ENCODE data around the gene BEAN1. TPM values are rescaled to one million over a fixed set of nuclear protein-coding genes. Genes with fewer than 3 reads are reported as not detected.
A peak's percentile ranks its signal among the peaks of the same experiment; 100 is the strongest.

BEAN1 gene
- total RNA-seq, 2 donors from 2014 or later: not detected

DNA sequence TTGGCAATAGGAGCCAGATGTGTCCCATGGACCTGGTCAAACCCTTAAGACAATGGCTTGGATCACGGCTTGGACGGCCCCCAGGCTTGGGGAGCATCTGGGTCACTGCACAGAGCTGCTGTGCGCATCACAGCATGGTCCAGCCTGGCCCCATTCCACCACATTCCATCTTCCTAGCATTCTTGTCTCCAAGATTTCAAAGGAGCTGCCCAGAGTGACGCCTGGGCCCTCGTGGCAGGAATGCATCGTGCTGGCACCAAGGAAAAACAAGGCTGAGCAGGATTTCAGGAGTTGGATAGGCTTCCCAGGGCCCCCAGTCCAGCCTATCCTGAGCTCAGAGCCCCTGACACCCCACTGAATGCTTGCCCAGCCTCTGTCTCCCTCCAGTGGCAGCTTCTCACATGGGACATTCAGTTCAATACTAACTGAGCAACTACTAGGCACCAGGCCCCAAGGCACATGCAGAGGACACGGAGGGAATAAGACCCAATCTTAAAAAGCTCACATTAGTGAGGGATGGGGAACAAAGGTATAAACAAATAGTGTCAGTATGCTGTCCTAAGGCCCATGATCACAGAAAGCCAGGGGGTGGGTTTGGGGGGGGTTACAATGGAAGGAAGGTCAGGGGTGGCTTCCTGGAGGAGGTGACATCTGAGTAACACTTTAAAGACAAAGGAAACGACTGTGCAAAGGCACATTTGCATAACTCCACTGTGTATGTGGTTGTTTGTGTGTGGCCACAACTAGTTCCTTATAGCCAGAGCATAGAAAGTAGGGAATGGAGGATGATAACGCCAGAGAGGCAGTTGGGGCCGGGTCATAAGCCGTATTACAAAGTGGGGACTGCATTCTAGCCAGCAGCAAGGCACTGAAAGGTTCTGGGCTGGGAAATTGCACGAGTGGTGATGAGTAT is 88.8 kb downstream of the BEAN1 start:
- Mint-ChIP-seq H3K4me1 (ENCODE audit: low read depth in 2 of 2) (peaks cover 42 to 47% of the 10 kb centered on the region in 2 donors), H3K9me3 (no peaks in the 10 kb centered on the region), H3K27ac (peak overlapping the region; percentile 98 to 100), H3K27me3 (no peaks in the 10 kb centered on the region), H3K4me3 (peak overlapping the region; percentile 92), H3K36me3 (no peaks in the 10 kb centered on the region)
- DNase-seq (ENCODE audit: low spot score): peak; percentile 74
- ATAC-seq: peak; percentile 49 to 57

DNA sequence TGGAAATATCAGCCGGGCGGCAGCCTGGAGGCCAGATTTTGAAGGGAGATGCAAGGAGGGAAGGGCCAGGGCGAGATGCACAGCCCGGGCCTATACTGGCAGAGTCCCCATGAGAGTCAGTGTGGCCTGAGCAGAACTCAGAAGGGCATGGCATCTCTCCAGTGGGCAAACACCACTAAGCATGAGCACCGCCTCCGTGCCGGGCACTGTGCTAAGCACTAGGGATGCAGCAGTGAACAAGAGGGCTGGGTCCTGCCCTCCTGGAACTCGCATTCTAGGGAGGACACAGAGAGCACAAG is 89.4 kb downstream of the BEAN1 start:
- no peaks in the 10 kb centered on the region for H3K36me3 Mint-ChIP-seq
- H3K4me3 Mint-ChIP-seq: peak overlapping the region; percentile 92
- peak in 1 of 2 donors; percentile 39 for ATAC-seq
- DNase-seq (ENCODE audit: low spot score): no peak
- peak overlapping the region; percentile 98 to 100 for H3K27ac Mint-ChIP-seq
- H3K9me3 Mint-ChIP-seq: no peaks in the 10 kb centered on the region
- no peaks in the 10 kb centered on the region for H3K27me3 Mint-ChIP-seq
- H3K4me1 Mint-ChIP-seq (ENCODE audit: low read depth in 2 of 2): peaks cover 48 to 53% of the 10 kb centered on the region in 2 donors

DNA sequence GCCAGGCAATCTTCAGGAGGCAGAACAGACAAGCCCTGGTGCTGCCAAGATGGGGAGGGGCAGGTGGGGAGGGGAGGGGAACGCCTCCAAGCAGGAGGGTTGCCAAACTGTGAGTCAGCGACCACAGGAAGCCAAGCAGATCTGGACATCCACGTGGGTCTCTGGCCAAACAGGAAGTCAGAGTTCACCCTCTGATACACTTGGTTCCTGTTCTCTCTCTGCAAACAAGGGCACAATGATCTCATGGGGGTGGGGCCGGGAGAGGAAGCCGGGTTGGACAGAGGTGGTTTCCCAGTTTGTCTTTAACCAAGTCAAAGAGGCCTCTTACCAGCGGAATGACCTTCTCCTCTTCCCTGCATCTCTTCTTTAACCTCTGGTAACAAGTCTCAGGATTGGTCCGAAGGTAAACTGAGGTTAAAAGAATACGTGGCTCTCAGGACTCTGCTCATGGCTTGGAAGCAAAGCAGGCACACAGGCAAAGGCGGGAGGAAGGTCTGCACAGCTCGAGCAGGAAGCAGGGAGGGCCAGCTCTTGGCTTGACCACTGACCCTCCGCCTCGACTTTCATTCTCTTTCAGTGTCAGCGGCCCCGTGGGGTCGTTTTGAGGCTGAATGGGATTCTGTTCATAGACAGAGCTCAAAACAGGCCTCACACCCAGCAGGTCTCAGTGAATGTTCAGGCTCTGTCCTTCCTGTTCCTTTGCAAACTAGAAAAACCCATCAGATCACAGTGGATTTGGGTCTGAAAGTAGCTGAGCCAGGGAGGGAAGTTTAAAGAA is 89.9 kb downstream of the BEAN1 start:
- DNase-seq (ENCODE audit: low spot score) (peak; percentile 97), ATAC-seq (peak; percentile 93 to 97)
- Mint-ChIP-seq H3K27ac (peak overlapping the region; percentile 98 to 100), H3K4me1 (ENCODE audit: low read depth in 2 of 2) (peaks cover 53 to 56% of the 10 kb centered on the region in 2 donors), H3K27me3 (no peaks in the 10 kb centered on the region), H3K36me3 (no peaks in the 10 kb centered on the region), H3K4me3 (peak overlapping the region; percentile 92), H3K9me3 (no peaks in the 10 kb centered on the region)

DNA sequence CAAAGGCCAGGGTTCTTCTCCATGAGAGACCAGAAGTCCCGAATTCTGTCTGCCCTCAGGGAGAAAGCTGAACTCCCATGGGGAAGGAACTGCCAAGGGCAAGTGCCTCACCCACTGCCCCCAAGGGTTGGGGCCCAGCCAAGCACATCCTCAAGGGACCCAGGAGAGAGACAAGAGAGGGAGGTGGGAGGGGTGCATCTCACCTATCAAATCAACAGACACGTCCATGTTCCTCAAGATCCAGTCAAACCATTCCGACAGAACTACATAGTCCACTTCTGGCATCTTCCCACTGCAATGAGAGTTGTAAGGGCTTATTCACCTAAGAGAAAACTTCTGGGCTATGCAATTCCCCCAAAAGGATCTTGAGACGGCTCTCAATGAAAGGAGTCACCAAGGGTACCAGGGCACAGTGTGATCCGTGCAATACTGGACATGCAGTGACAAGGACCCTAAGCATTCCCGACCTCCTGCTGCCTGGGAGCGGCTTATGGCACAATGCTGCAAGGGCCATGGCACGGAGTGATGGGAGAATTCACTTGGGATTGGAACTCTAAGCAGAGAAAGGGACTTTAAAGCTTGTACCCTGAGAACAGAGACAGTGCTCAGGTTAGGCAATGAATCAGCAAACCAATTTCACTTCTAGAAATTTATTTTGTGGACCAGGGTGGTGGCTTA is 90.6 kb downstream of the BEAN1 start:
- Mint-ChIP-seq H3K27ac (peak overlapping the region; percentile 98 to 100), H3K9me3 (no peaks in the 10 kb centered on the region), H3K27me3 (no peaks in the 10 kb centered on the region), H3K36me3 (no peaks in the 10 kb centered on the region), H3K4me3 (peak overlapping the region; percentile 92), H3K4me1 (ENCODE audit: low read depth in 2 of 2) (peaks cover 61 to 62% of the 10 kb centered on the region in 2 donors)
- DNase-seq (ENCODE audit: low spot score): no peak
- no peak for ATAC-seq

DNA sequence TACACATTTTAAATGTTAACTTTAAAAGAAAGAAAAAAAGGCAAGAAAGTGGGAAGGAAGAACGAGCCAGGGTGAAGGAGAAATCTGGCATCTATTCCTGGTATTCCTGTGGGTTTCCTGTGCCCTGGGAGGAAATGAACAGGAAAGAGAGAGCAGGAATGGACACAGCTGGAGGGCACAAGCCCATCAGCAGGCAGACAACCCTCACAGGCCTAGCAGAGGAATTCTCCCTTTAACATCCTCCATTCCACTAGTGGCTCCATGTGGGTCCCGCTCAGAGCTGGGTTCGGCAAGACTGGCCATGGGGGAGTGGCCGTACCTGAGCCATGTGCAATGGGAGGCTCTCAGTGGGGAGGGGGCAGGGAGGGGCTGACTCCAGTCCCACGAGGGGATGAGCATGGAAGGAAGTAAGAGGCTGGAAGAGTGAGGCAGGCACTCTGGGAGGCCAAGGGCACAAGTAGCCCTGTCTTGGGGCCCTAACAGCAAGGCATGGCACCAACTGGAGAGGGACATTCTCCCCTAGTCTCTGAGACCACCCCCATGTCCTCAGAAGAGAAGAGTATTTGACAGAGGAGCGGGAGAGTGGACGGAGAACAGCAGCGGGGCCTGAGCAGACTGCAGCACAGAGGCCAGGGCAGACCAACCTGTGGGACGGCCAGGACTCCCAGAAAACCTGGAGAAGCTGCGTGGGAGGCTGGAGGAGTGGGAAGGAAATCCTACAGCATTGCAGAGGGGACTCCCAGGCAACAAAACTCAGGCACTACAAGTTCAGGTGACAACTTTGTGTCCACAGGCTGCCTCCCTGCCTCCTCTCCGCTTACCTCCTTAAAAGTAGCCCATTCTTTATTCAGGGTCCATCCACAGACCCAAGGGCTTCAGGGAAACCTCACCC is 92.6 kb downstream of the BEAN1 start:
- DNase-seq (ENCODE audit: low spot score) (no peak), ATAC-seq (no peak)
- H3K36me3 Mint-ChIP-seq: no peaks in the 10 kb centered on the region
- peaks cover 74 to 75% of the 10 kb centered on the region in 2 donors for H3K4me1 Mint-ChIP-seq (ENCODE audit: low read depth in 2 of 2)
- H3K27ac Mint-ChIP-seq: peak overlapping the region; percentile 98 to 100
- peak overlapping the region; percentile 81 for H3K4me3 Mint-ChIP-seq
- H3K27me3 Mint-ChIP-seq: no peaks in the 10 kb centered on the region
- no peaks in the 10 kb centered on the region for H3K9me3 Mint-ChIP-seq

DNA sequence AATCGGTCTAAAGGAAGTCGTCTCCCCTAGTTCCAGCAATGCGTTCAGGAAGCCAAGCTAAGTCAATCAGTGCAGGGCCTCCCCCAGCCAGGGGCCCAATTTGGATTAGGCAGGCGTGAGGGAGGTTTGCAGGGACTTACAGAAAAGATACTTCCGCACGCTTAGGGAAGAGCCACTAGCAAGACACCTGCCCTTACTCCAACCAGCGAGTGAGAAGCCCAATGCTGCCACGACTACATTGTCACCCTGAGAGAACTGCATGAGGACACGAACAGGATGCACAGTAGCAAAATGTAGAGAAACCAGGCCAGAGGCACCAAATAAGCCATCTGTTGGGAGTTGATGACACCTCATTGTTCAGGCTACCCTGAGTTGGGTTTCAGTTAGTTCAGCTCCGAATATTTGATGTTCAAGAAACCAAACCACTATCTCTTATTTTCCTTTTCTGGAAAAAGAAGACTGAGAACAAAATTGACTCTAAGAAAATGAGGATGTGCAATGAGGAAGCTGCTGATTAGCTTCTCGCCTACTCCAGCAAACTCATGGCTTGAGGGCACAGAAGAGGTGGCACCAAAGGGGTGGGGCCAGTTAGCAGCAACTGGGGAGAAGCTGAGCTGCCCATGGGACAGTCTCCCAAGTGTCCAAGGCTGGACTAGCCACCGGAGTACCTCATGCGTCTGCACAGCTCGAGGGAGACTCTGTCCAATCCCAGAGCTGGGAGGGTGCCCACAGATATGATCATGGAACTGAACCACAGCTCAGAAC is 93.5 kb downstream of the BEAN1 start:
- H3K27me3 Mint-ChIP-seq: no peaks in the 10 kb centered on the region
- ATAC-seq: no peak
- H3K4me1 Mint-ChIP-seq (ENCODE audit: low read depth in 2 of 2): peaks cover 73 to 76% of the 10 kb centered on the region in 2 donors
- no peaks in the 10 kb centered on the region for H3K36me3 Mint-ChIP-seq
- H3K9me3 Mint-ChIP-seq: no peaks in the 10 kb centered on the region
- no peak for DNase-seq (ENCODE audit: low spot score)
- H3K4me3 Mint-ChIP-seq: peak overlapping the region; percentile 81
- peak overlapping the region; percentile 98 to 100 for H3K27ac Mint-ChIP-seq

DNA sequence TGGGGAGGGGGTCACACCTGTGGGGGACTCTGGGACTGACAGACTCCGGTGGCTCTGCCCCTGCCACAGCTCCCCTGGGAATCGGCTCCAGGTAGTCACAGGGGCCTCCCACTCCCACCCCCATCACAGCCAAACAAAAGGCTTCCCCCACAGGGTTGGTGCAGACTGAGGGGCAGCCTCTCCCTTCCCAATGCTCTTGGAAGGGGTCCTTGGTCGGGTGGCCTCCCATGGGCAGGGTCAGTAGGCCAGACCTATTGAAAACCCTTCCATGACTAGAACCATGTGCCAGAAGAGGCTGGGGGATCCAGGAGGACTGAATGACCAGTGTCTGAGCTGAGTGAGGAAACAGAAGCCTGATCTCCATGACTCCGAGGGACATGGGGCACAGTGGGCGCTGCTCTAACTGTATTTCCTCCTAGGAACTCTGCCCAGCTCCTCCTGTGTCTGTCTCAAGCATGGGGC is 94.2 kb downstream of the BEAN1 start:
- no peaks in the 10 kb centered on the region for H3K27me3 Mint-ChIP-seq
- peaks cover 73 to 74% of the 10 kb centered on the region in 2 donors for H3K4me1 Mint-ChIP-seq (ENCODE audit: low read depth in 2 of 2)
- peak overlapping the region; percentile 81 for H3K4me3 Mint-ChIP-seq
- H3K36me3 Mint-ChIP-seq: no peaks in the 10 kb centered on the region
- H3K9me3 Mint-ChIP-seq: no peaks in the 10 kb centered on the region
- DNase-seq (ENCODE audit: low spot score) (no peak), ATAC-seq (no peak)
- peak overlapping the region; percentile 98 to 100 for H3K27ac Mint-ChIP-seq

DNA sequence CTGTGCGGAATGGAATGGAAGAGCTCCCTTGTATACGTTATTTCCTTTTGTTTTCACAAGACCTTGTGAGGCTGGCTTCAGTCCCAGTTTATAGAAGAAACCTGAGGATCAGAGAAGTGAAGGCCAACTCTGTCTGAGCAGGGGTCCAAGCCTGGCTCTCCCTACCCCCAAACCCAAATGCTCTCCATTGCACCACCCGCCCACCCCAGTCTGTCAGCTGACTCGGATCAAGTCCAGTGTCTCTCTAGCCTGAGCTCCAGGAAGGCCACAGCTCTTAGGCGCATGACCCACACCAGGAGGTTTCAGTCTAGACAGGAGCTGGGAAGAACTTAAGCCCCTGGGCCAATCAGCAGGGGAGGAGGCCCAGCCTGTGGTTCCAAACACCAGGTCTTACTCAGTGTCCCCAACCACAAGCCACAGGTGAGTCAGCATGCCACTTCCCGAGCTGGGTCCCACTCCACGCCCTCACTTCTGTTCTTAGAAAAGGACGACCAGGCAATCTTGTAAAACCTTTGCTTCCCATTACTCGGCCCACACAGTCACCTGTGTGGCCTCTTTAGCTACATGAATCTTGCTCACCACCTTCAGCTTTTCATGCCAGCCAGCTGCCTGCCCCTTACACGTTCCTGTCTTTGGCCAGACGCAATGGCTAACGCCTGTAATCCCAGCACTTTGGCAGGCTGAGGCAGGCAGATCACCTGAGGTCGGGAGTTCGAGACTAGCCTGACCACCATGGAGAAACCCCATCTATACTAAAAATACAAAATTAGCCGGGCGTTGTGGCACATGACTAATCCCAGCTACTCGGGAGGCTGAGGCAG is 95.1 kb downstream of the BEAN1 start:
- no peaks in the 10 kb centered on the region for H3K9me3 Mint-ChIP-seq
- H3K27me3 Mint-ChIP-seq: no peaks in the 10 kb centered on the region
- peaks cover 69 to 70% of the 10 kb centered on the region in 2 donors for H3K4me1 Mint-ChIP-seq (ENCODE audit: low read depth in 2 of 2)
- peak overlapping the region; percentile 98 to 100 for H3K27ac Mint-ChIP-seq
- H3K36me3 Mint-ChIP-seq: no peaks in the 10 kb centered on the region
- ATAC-seq (peak; percentile 95), DNase-seq (ENCODE audit: low spot score) (peak; percentile 96)
- peak overlapping the region; percentile 81 for H3K4me3 Mint-ChIP-seq

DNA sequence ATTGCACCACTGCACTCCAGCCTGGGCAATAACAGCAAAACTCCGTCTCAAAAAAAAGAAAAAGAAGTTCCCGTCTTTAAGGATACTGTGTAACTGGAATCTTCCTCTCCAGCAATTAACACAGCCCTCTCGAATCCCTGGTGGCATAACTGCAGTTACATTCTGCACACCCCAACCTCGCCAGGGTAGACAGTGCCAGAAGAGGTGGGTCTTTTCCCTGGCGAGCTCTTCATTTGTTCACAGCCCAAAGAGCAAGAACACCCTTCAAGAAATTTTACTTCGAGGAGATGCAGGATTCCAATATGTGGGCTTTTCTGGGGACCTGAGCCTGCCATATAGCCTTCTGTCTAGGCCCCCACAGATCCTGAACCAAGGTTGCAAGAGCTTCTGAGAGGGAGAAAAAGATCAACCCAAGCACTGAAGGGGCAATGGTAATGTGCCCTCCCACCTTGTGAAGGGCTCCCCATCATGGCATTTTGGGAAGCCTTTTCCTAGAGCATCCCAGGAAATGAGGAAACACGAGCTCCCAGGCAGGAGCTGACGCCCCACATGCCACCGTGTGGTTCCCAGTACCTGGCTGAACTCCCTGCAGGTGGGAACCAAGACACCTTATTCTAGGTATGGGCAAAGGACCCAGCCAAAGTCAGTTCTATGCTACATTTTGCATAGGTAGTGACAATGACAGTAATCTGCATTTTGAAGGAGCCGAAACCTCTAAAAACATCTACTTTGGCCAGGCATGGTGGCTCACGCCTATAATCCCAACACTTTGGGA is 95.9 kb downstream of the BEAN1 start:
- H3K27me3 Mint-ChIP-seq: no peaks in the 10 kb centered on the region
- ATAC-seq (no peak), DNase-seq (ENCODE audit: low spot score) (no peak)
- no peaks in the 10 kb centered on the region for H3K9me3 Mint-ChIP-seq
- peaks cover 60 to 64% of the 10 kb centered on the region in 2 donors for H3K4me1 Mint-ChIP-seq (ENCODE audit: low read depth in 2 of 2)
- no peaks in the 10 kb centered on the region for H3K36me3 Mint-ChIP-seq
- peak overlapping the region; percentile 98 to 100 for H3K27ac Mint-ChIP-seq
- H3K4me3 Mint-ChIP-seq: peak overlapping the region; percentile 81

DNA sequence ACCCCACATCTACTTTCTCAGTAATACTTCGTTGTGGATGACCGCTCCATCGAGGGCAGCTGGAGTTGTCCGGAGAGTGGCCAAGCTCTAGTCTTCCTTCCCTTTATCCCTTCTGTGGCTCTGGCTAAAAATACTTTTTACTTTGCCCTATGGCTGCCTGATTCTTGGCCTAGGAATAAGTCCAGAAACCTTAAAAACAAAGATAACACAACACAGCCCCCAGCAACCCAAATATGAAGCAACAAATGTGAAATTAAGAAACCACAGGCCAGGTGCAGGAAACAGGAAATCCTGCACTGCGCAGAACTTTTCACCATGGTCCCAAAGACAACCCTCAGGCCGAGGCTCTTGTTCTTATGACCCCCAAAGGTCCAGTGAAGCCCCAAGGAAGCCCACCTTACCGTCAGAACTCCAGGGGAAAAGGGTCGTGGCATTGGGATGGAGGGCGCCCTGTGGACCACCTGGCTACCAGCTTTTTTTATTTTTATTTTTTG is 96.8 kb downstream of the BEAN1 start:
- no peaks in the 10 kb centered on the region for H3K36me3 Mint-ChIP-seq
- ATAC-seq (peak in 1 of 2 donors; percentile 25), DNase-seq (ENCODE audit: low spot score) (no peak)
- H3K9me3 Mint-ChIP-seq: no peaks in the 10 kb centered on the region
- H3K4me1 Mint-ChIP-seq (ENCODE audit: low read depth in 2 of 2): peaks cover 58 to 65% of the 10 kb centered on the region in 2 donors
- H3K27ac Mint-ChIP-seq: peak overlapping the region; percentile 98 to 100
- H3K27me3 Mint-ChIP-seq: no peaks in the 10 kb centered on the region
- H3K4me3 Mint-ChIP-seq: peak overlapping the region; percentile 81

DNA sequence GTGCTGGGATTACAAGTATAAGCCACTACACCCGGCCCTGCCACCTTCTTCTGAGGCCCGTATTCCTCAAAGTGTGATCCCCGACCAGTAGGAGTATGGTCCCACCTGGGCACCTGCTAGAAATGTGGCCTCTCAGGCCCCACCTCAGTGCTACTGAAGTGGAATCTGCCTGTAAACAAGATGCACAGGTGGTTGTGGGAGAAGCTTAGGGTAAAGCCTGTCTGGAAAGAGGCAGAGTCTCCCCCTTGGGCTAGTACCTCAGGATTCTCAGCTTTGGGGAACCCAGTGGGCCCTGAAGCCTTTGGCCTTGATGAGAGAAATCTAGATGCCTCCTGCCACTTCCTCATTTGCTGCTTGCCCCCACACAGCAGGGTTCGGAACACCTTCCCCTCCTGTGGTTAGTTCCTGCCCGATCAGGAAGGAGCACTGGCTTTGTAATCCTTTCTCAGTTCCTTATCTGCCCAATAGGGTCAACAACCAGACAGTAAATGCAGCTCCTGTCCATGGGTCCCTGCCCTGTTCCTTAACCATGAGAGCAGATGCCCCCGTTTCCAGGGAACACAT is 97.6 kb downstream of the BEAN1 start:
- Mint-ChIP-seq H3K9me3 (no peaks in the 10 kb centered on the region), H3K27me3 (no peaks in the 10 kb centered on the region), H3K36me3 (no peaks in the 10 kb centered on the region), H3K4me1 (ENCODE audit: low read depth in 2 of 2) (peaks cover 58 to 63% of the 10 kb centered on the region in 2 donors), H3K27ac (peak overlapping the region; percentile 98 to 100), H3K4me3 (peak overlapping the region; percentile 81)
- ATAC-seq: peak in 1 of 2 donors; percentile 21
- no peak for DNase-seq (ENCODE audit: low spot score)
